ENCODE results near the gene RDH13. TPM values are rescaled to one million over a fixed set of nuclear protein-coding genes. Genes with fewer than 3 reads are reported as not detected.

Gene RDH13
- total and polyA plus RNA-seq, 4 donors, result 9.2 to 30.5 (median 18.6) TPM

DNA sequence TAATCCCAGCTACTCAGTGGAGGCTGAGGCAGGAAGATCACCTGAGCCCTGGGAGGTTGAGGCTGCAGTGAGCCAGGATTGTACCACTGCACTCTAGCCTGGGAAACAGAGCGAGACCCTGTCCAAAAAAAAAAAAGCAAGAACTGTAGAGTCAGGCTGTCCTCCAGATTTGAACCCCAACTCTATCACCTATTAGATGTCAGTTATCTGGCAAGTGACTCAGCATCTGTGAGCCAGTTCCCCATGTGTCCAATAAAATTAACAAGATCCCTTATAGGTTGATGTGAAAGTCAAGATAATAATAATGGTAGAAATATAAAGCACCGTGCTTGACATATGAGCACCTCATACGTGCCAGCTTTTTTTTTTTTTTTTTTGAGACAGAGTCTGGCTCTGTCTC, 46.9 kb downstream of the RDH13 start:
- TF ChIP-seq, protein P1, sequence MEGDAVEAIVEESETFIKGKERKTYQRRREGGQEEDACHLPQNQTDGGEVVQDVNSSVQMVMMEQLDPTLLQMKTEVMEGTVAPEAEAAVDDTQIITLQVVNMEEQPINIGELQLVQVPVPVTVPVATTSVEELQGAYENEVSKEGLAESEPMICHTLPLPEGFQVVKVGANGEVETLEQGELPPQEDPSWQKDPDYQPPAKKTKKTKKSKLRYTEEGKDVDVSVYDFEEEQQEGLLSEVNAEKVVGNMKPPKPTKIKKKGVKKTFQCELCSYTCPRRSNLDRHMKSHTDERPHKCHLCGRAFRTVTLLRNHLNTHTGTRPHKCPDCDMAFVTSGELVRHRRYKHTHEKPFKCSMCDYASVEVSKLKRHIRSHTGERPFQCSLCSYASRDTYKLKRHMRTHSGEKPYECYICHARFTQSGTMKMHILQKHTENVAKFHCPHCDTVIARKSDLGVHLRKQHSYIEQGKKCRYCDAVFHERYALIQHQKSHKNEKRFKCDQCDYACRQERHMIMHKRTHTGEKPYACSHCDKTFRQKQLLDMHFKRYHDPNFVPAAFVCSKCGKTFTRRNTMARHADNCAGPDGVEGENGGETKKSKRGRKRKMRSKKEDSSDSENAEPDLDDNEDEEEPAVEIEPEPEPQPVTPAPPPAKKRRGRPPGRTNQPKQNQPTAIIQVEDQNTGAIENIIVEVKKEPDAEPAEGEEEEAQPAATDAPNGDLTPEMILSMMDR (IDR thresholded peaks at IDR 0.05; ENCODE audit: control extremely low read depth, extremely low read depth), result no peak

DNA sequence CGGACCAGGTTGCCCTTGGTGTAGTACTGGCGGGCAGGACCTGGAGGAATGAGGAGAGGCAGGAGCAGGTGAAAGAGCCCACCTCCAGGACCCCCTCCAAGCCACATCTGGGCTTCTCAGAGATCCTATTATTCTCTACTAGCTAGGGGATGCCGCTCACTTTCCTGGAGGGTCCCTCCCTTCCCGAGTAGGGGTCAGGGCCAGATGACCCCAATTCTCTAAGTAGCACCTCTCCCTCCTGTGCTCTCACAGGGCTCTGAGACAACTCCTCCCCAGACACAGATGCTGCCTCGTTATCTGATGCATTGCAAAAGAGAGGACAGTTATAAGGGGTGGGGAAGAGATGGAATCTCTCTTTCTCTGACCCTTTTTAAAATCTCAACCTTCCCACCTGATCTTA, 47.8 kb downstream of the RDH13 start:
- no peak overlapping the region for H3K9ac ChIP-seq (ENCODE audit: insufficient read depth in 1 of 2, low read length in 2 of 2)
- H3K36me3 ChIP-seq (ENCODE audit: control insufficient read depth in 4 of 4, insufficient read depth in 4 of 4, low read length in 4 of 4), result no peaks in the 10 kb centered on the region
- TF ChIP-seq, protein P1 (IDR thresholded peaks at IDR 0.05; ENCODE audit: control extremely low read depth, extremely low read depth), result no peak
- no peak for ATAC-seq (ENCODE audit: insufficient read depth, low FRiP score)
- no peak for DNase-seq
- no peaks in the 10 kb centered on the region for H3K27me3 ChIP-seq (ENCODE audit: control insufficient read depth in 3 of 3, insufficient read depth in 3 of 3, low read length in 2 of 3)
- H3K27ac ChIP-seq (ENCODE audit: low read depth in 1 of 2, low read length in 1 of 2), result peak overlapping the region in 1 of 2 donors; percentile 26
- H3K4me1 ChIP-seq (ENCODE audit: control insufficient read depth in 5 of 5, insufficient read depth in 5 of 5, low read length in 5 of 5), result peaks cover 0 to 1% (median 0%) of the 10 kb centered on the region in 5 donors
- peaks cover 0 to 3% (median 0%) of the 10 kb centered on the region in 4 donors for H3K9me3 ChIP-seq (ENCODE audit: control insufficient read depth in 4 of 4, insufficient read depth in 3 of 4, low read length in 3 of 4)
- H3K4me3 ChIP-seq, result no peak overlapping the region
- WGBS, 2 donors, result 56% methylated on average over 5 of the region's 5 CpGs

More for the DNA sequence above, 46.9 kb downstream of the RDH13 start:
- DNase-seq (no peak), ATAC-seq (ENCODE audit: insufficient read depth, low FRiP score) (no peak)
- H3K27me3 ChIP-seq (ENCODE audit: control insufficient read depth in 3 of 3, insufficient read depth in 3 of 3, low read length in 2 of 3), result no peaks in the 10 kb centered on the region
- H3K27ac ChIP-seq (ENCODE audit: low read depth in 1 of 2, low read length in 1 of 2), result no peak overlapping the region
- H3K4me1 ChIP-seq (ENCODE audit: control insufficient read depth in 5 of 5, insufficient read depth in 5 of 5, low read length in 5 of 5), result peaks cover 0 to 1% (median 0%) of the 10 kb centered on the region in 5 donors
- H3K9ac ChIP-seq (ENCODE audit: insufficient read depth in 1 of 2, low read length in 2 of 2), result no peak overlapping the region
- no peak overlapping the region for H3K4me3 ChIP-seq
- WGBS, 2 donors, result 56 to 69% methylated on average over 3 of the region's 3 CpGs
- H3K9me3 ChIP-seq (ENCODE audit: control insufficient read depth in 4 of 4, insufficient read depth in 3 of 4, low read length in 3 of 4), result peaks cover 0 to 3% (median 0%) of the 10 kb centered on the region in 4 donors
- H3K36me3 ChIP-seq (ENCODE audit: control insufficient read depth in 4 of 4, insufficient read depth in 4 of 4, low read length in 4 of 4), result no peaks in the 10 kb centered on the region

DNA sequence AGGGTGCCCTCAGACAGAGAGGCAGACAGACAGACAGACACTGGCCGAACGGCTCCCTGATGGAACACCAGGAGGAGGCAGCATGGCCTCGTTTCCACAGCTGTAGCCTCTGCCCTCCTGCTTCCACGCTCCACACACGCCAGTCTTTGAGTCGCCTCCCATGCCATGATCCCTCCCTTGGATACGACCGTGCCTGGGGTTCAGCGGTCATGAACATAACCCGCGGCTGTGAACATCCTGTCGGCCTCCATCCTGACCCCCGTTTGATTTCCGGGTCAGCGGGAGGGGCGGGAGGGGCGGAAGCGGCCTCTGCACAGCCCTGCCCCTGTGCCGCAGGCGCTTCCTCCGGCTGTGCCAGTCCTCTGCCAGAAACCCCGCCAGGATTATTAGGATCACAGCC, 48.2 kb downstream of the RDH13 start:
- TF ChIP-seq, protein P1 (IDR thresholded peaks at IDR 0.05; ENCODE audit: control extremely low read depth, extremely low read depth), result no peak
- no peak overlapping the region for H3K9ac ChIP-seq (ENCODE audit: insufficient read depth in 1 of 2, low read length in 2 of 2)
- no peak overlapping the region for H3K4me3 ChIP-seq
- H3K4me1 ChIP-seq (ENCODE audit: control insufficient read depth in 5 of 5, insufficient read depth in 5 of 5, low read length in 5 of 5), result peaks cover 0 to 3% (median 0%) of the 10 kb centered on the region in 5 donors
- H3K9me3 ChIP-seq (ENCODE audit: control insufficient read depth in 4 of 4, insufficient read depth in 3 of 4, low read length in 3 of 4), result peaks cover 0 to 3% (median 0%) of the 10 kb centered on the region in 4 donors
- peak in 1 of 3 donors; percentile 19 for DNase-seq
- ATAC-seq (ENCODE audit: insufficient read depth, low FRiP score), result no peak
- 71 to 79% methylated on average over 21 to 22 of the region's 22 CpGs for WGBS, 2 donors
- no peaks in the 10 kb centered on the region for H3K27me3 ChIP-seq (ENCODE audit: control insufficient read depth in 3 of 3, insufficient read depth in 3 of 3, low read length in 2 of 3)
- H3K27ac ChIP-seq (ENCODE audit: low read depth in 1 of 2, low read length in 1 of 2), result peak overlapping the region in 1 of 2 donors; percentile 26
- H3K36me3 ChIP-seq (ENCODE audit: control insufficient read depth in 4 of 4, insufficient read depth in 4 of 4, low read length in 4 of 4), result no peaks in the 10 kb centered on the region

DNA sequence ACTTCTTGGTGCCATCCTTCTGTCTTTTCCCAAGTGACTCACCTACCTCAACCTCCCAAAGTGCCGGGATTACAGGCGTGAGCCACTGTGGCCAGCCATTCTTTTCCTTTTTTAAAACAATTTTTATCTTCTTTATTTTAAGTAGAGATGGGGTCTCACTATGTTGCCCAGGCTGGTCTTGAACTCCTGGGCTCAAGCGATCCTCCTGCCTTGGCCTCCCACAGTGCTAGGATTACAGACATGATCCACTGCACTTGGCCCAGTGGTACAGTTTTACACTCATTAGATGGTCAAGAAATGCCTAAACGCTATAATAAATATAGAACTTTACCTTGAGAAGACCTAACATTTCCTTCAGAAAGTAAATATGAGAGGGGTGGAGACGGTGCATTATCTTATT, 49.4 kb downstream of the RDH13 start:
- no peak for DNase-seq
- Histone ChIP-seq H3K4me1 (ENCODE audit: control insufficient read depth in 5 of 5, insufficient read depth in 5 of 5, low read length in 5 of 5) (peaks cover 0 to 3% (median 0%) of the 10 kb centered on the region in 5 donors), H3K27ac (ENCODE audit: low read depth in 1 of 2, low read length in 1 of 2) (no peak overlapping the region), H3K9me3 (ENCODE audit: control insufficient read depth in 4 of 4, insufficient read depth in 3 of 4, low read length in 3 of 4) (peaks cover 0 to 3% (median 0%) of the 10 kb centered on the region in 4 donors), H3K4me3 (no peak overlapping the region), H3K36me3 (ENCODE audit: control insufficient read depth in 4 of 4, insufficient read depth in 4 of 4, low read length in 4 of 4) (no peaks in the 10 kb centered on the region), H3K27me3 (ENCODE audit: control insufficient read depth in 3 of 3, insufficient read depth in 3 of 3, low read length in 2 of 3) (no peaks in the 10 kb centered on the region), H3K9ac (ENCODE audit: insufficient read depth in 1 of 2, low read length in 2 of 2) (no peak overlapping the region)
- 76 to 86% methylated on average over 5 of the region's 5 CpGs for WGBS, 2 donors
- no peak for ATAC-seq (ENCODE audit: insufficient read depth, low FRiP score)
- TF ChIP-seq, protein P1 (IDR thresholded peaks at IDR 0.05; ENCODE audit: control extremely low read depth, extremely low read depth), result no peak

Data from lung (tissue), 12 donors.